HL-60/S4 treated with phorbol 12-myristate 13-acetate at 8.2 ng/mL for 4 days and 3 days (cell line): ENCODE results near the gene C3orf20.
"Not testable (repeated sequence)": the region's sequence is repeated elsewhere in the genome, so short reads cannot be mapped to it uniquely, and the experiment has no call there.

Experiments
- in situ Hi-C: fragments of 300-500 bp; cut with MboI; formaldehyde crosslinking; loops from 2 replicates; pipeline ENCODE4 v1.15.0; 2022; ENCODE audit warnings: low sequenced_read_pairs

C3orf20 gene

GRCh38 chr3:14649466-14649865 lies 25.5 kb upstream of the C3orf20 start:
- in situ Hi-C loops = no loop called here

- in situ Hi-C loops = no loop called here
These were observed 24.7 kb upstream of the C3orf20 start for GRCh38 chr3:14650193-14650592.

GRCh38 chr3:14651440-14652251 lies 23.3 kb upstream of the C3orf20 start, which contains the start of gene CCDC174:
CCDC174 (plus strand) TSS chr3:14651762; CDS start chr3:14651837, 75 bp downstream.
- in situ Hi-C loops = no loop called here

GRCh38 chr3:14652360-14652907 lies 22.5 kb upstream of the C3orf20 start:
- in situ Hi-C loops = not testable (repeated sequence)

- in situ Hi-C loops = no loop called here
These were observed 17.4 kb upstream of the C3orf20 start for GRCh38 chr3:14657579-14657978.

GRCh38 chr3:14658978-14659377 lies 16.0 kb upstream of the C3orf20 start:
- in situ Hi-C loops = no loop called here

GRCh38 chr3:14660942-14661341 lies 14.0 kb upstream of the C3orf20 start:
- in situ Hi-C loops = no loop called here

- in situ Hi-C loops = no loop called here
These were observed 11.4 kb upstream of the C3orf20 start for GRCh38 chr3:14663396-14664135.

- in situ Hi-C loops = no loop called here
These were observed 10.8 kb upstream of the C3orf20 start for GRCh38 chr3:14664170-14664569.

- in situ Hi-C loops = loop anchor here (10.0 kb wide), 1 partner anchor 112 kb away; no protein-coding TSS in a partner anchor
These were observed 2.4 kb upstream of the C3orf20 start for GRCh38 chr3:14672588-14672987.

- in situ Hi-C loops = loop anchor here (10.0 to 25.0 kb wide), 2 partner anchors 108 to 235 kb away; no protein-coding TSS in a partner anchor
These were observed 1.9 kb downstream of the C3orf20 start for GRCh38 chr3:14676881-14677280.

- in situ Hi-C loops = loop anchor here (10.0 to 25.0 kb wide), 2 partner anchors 107 to 234 kb away; no protein-coding TSS in a partner anchor
These were observed 3.1 kb downstream of the C3orf20 start for GRCh38 chr3:14678015-14678503.

GRCh38 chr3:14680115-14680514 lies 5.2 kb downstream of the C3orf20 start:
- in situ Hi-C loops = loop anchor here (25.0 kb wide), 1 partner anchor 232 kb away; no protein-coding TSS in a partner anchor

- in situ Hi-C loops = loop anchor here (25.0 kb wide), 1 partner anchor 232 kb away; no protein-coding TSS in a partner anchor
These were observed 5.8 kb downstream of the C3orf20 start for GRCh38 chr3:14680716-14681115.

- in situ Hi-C loops = loop anchor here (25.0 kb wide), 1 partner anchor 228 kb away; no protein-coding TSS in a partner anchor
These were observed 9.5 kb downstream of the C3orf20 start for GRCh38 chr3:14684447-14684846.

GRCh38 chr3:14685179-14685578 lies 10.2 kb downstream of the C3orf20 start:
- in situ Hi-C loops = loop anchor here (25.0 kb wide), 1 partner anchor 227 kb away; no protein-coding TSS in a partner anchor

- in situ Hi-C loops = loop anchor here (25.0 kb wide), 1 partner anchor 225 kb away; no protein-coding TSS in a partner anchor
These were observed 12.4 kb downstream of the C3orf20 start for GRCh38 chr3:14687360-14687759.

- in situ Hi-C loops = loop anchor here (25.0 kb wide), 1 partner anchor 224 kb away; no protein-coding TSS in a partner anchor
These were observed 13.6 kb downstream of the C3orf20 start for GRCh38 chr3:14688525-14688924.

GRCh38 chr3:14689247-14689980 lies 14.5 kb downstream of the C3orf20 start:
- in situ Hi-C loops = loop anchor here (25.0 kb wide), 1 partner anchor 223 kb away; no protein-coding TSS in a partner anchor

GRCh38 chr3:14691239-14691638 lies 16.3 kb downstream of the C3orf20 start:
- in situ Hi-C loops = loop anchor here (25.0 kb wide), 1 partner anchor 221 kb away; no protein-coding TSS in a partner anchor
